ENCODE data around the gene PYGB. TPM values are rescaled to one million over a fixed set of nuclear protein-coding genes. Genes with fewer than 3 reads are reported as not detected.
A peak's percentile ranks its signal among the peaks of the same experiment; 100 is the strongest.

Gene PYGB
- total RNA-seq, 3 donors from 2014 or later = 247 to 252 (median 247) TPM

DNA sequence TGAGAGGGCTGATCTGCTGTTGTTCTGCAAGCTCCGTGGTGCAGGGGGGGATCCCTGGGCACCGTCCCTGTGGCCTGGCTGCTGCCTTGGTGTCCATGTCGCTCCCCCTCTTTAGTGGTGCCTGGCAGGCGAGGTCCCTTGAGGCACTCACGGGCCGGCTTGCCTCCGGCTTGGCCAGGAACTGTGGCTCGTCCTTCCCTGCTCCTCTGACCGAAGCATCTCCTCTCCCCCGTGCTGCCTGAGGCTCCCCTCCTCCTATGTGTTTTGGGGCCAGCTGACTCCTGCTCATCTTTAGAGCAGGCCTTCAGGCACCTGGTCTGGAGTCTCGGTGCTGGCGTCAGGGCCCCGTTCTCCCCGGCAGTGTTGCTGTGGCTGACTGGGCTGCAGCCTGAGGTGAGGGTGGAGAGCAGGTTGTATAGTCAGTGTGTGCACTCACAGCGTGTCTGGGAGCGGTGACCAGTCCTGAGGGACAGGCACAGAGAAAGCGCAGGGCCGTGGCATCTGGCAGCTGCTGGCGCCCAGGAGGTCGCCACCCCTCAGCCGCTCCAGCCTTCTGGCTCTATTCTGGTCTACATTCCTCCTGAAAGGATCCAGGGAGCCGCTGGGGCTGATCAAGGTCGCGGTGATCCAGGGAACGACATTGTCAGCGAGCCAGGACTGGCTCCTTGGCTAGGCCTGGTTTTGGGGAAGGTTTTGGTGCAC is 43.7 kb downstream of the PYGB start:
- ATAC-seq = no peak
- DNase-seq = peak in 1 of 3 donors; percentile 50
- no peaks in the 10 kb centered on the region for H3K36me3 ChIP-seq (ENCODE audit: low read depth)
- intact Hi-C loops (cut with DNase I, micrococcal nuclease) = no loop called here
- H3K4me3 ChIP-seq = no peak overlapping the region
- H3K4me1 ChIP-seq (ENCODE audit: low read depth) = peaks cover 13% of the 10 kb centered on the region
- H3K9me3 ChIP-seq = no peaks in the 10 kb centered on the region
- TF ChIP-seq, protein P1, sequence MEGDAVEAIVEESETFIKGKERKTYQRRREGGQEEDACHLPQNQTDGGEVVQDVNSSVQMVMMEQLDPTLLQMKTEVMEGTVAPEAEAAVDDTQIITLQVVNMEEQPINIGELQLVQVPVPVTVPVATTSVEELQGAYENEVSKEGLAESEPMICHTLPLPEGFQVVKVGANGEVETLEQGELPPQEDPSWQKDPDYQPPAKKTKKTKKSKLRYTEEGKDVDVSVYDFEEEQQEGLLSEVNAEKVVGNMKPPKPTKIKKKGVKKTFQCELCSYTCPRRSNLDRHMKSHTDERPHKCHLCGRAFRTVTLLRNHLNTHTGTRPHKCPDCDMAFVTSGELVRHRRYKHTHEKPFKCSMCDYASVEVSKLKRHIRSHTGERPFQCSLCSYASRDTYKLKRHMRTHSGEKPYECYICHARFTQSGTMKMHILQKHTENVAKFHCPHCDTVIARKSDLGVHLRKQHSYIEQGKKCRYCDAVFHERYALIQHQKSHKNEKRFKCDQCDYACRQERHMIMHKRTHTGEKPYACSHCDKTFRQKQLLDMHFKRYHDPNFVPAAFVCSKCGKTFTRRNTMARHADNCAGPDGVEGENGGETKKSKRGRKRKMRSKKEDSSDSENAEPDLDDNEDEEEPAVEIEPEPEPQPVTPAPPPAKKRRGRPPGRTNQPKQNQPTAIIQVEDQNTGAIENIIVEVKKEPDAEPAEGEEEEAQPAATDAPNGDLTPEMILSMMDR (IDR thresholded peaks at IDR 0.05) = no peak

DNA sequence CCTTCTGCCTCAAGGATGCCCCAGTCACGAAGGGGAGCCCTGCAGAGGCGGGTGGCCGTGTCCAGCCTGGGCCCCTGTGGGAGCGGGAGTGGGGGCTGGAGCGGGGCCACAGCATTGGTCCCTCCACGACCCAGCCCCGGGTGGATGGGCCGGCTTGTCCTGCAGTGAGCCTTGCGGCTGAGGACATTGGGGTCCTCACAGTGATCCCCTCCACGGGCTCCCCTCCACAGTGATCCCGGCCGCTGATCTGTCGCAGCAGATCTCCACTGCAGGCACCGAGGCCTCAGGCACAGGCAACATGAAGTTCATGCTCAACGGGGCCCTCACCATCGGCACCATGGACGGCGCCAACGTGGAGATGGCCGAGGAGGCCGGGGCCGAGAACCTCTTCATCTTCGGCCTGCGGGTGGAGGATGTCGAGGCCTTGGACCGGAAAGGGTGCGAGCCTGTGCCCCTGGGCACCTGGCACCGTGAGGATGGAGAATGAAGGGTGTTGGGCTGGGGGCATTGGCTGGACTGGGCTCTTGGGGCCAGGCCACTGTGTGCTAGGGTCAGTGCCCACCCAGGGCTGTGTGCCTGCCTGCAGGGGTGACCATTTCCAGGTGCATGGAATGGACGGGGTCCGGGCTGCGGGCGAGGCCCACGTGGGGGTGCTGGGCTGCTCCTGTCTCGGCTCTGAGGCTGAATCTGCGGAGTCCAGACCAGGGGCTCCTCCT is 44.4 kb downstream of the PYGB start:
- TF ChIP-seq, protein P1 (IDR thresholded peaks at IDR 0.05) = no peak
- ATAC-seq = no peak
- Histone ChIP-seq H3K4me1 (ENCODE audit: low read depth) (peaks cover 13% of the 10 kb centered on the region), H3K9me3 (no peaks in the 10 kb centered on the region), H3K4me3 (no peak overlapping the region), H3K36me3 (ENCODE audit: low read depth) (no peaks in the 10 kb centered on the region)
- peak in 1 of 3 donors; percentile 38 for DNase-seq
- intact Hi-C loops (cut with DNase I, micrococcal nuclease) = no loop called here

DNA sequence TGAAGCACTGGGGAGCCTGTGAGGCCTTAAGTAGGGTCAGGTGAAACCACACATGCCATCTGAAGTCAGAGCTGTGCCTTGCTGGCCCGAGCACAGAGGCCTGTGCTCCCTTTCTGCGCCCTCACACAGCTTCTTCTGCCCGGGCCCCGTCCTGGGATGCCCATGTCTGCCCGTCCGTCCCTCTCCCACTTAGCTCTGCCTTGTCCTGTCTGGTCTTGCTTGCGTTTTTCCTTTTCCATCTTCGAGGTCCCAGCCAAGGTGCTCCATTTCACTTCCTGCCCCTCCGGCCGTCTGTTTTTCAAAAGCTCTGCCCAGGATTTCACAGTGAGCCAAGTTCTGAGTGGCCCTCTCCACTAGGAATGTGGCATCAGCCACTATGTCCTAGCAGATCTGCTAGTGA is 45.6 kb downstream of the PYGB start:
- intact Hi-C loops (cut with DNase I, micrococcal nuclease) = no loop called here
- no peak for DNase-seq
- no peaks in the 10 kb centered on the region for H3K9me3 ChIP-seq
- peaks cover 13% of the 10 kb centered on the region for H3K4me1 ChIP-seq (ENCODE audit: low read depth)
- no peak for ATAC-seq
- TF ChIP-seq, protein P1 (IDR thresholded peaks at IDR 0.05) = no peak
- H3K4me3 ChIP-seq = no peak overlapping the region
- H3K36me3 ChIP-seq (ENCODE audit: low read depth) = no peaks in the 10 kb centered on the region

DNA sequence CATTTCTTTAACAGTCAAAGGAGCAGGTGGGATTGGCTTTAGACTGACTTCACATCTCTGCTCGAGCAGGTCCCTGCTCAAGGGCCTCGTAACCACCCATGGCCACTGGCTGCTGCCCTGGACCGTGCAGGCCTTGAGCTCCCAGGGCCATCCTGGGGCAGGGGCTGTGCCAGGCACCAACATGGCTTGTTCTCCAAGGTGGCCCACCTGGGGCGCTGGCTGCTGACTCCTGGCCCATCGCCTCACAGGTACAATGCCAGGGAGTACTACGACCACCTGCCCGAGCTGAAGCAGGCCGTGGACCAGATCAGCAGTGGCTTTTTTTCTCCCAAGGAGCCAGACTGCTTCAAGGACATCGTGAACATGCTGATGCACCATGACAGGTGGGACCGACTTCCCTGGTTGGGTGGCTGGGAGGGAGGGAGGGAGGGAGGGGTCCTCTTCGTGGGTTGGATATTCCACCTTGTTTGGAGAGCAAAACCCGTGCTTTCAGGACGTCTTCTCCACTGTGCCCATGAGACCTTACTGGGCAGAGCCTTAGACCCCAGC is 46.1 kb downstream of the PYGB start:
- ATAC-seq (no peak), DNase-seq (no peak)
- intact Hi-C loops (cut with DNase I, micrococcal nuclease) = no loop called here
- no peaks in the 10 kb centered on the region for H3K36me3 ChIP-seq (ENCODE audit: low read depth)
- H3K9me3 ChIP-seq = no peaks in the 10 kb centered on the region
- H3K4me3 ChIP-seq = no peak overlapping the region
- TF ChIP-seq, protein P1 (IDR thresholded peaks at IDR 0.05) = no peak
- H3K4me1 ChIP-seq (ENCODE audit: low read depth) = peaks cover 13% of the 10 kb centered on the region

DNA sequence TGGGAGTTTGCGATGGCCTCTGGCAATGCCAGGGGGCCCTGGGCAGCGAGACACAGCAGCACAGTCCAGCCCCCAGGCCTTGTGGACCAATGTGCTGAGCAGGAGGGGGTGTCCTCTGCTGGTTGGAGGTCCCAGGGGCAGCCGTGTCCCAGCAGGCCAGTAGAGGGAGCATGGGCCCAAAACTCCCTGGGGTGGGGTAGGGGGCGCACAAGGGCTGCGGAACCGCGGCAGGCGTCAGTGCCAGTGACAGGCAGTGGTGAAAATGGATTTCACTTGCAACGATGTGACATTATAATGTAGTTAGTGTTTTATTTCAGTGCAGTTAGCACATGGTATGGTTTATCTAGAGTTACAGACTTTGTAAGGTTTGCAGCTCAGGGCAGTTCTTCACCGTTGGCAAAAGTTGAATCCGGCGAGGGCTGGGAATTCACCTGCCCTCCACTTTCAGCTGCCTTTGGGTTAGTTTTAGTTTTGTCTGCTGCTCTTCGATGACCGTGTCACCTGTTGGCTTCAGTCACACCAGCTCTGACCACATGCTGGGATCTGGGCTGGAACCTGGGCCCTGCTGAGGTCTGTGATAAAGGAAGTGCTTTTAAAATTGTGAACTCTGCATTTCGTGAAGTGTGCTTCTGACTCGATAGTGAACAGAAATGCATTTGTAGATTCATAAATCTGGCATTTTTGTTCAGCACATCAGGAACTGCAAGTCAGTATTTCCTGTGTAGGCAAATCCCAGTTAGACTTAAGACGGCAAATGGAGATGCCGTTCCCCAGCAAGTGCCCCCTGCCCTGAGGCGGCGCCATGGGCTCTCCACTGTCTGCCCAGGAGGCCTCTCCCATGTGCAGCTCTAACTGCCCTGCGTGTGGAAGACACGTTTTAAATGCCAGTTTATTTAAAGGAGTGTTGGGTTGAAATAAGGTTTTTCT is 46.8 kb downstream of the PYGB start:
- H3K4me3 ChIP-seq = no peak overlapping the region
- H3K36me3 ChIP-seq (ENCODE audit: low read depth) = no peaks in the 10 kb centered on the region
- H3K9me3 ChIP-seq = no peaks in the 10 kb centered on the region
- ATAC-seq (peak; percentile 35), DNase-seq (peak in 2 of 3 donors; percentile 41 to 61)
- intact Hi-C loops (cut with DNase I, micrococcal nuclease) = no loop called here
- H3K4me1 ChIP-seq (ENCODE audit: low read depth) = peaks cover 13% of the 10 kb centered on the region
- TF ChIP-seq, protein P1 (IDR thresholded peaks at IDR 0.05) = peak; percentile 34
